Vagina (tissue), 2 donors: Measurements from ENCODE around the gene NPBWR2.
"Not testable (repeated sequence)": the region's sequence is repeated elsewhere in the genome, so short reads cannot be mapped to it uniquely, and the experiment has no call there.

Source experiments
- CTCF ChIP-seq, 3 experiments: fragments of 450-650 bp in 2 of 3; fragments of 200-600 bp in 1 of 3; sonication (generic) in 1 of 3; IDR thresholded peaks; one replicate each; pipeline ENCODE4 v1.5.1; 2017 to 2019; ENCODE audit warnings: antibody characterized with exemption in 3 of 3, mild to moderate bottlenecking in 2 of 3, moderate library complexity in 2 of 3
- POLR2A ChIP-seq, 2 donors: fragments of 450-650 bp; IDR thresholded peaks; one replicate each; pipeline ENCODE4 v1.6.1; 2017; ENCODE audit warnings: antibody characterized with exemption in 2 of 2, mild to moderate bottlenecking in 2 of 2, moderate library complexity in 2 of 2

- TF ChIP-seq CTCF, POLR2A (IDR thresholded peaks at IDR 0.05): not testable (repeated sequence)
Observed at GRCh38 chr20:64134744-64135143, 27.4 kb upstream of the NPBWR2 start.
